SU-DHL-6 (cell line): ENCODE data around the gene CACNA2D4.
"Not testable (repeated sequence)": the region's sequence is repeated elsewhere in the genome, so short reads cannot be mapped to it uniquely, and the experiment has no call there.

Experiments used
- H2AFZ ChIP-seq: fragments of 200-600 bp; sonication (generic); 2 replicates; pipeline ENCODE4 v1.6.1; 2014; ENCODE audit warnings: low read depth, mild to moderate bottlenecking, moderate library complexity, mixed read lengths, antibody characterized with exemption, low read length; ENCODE audit not compliant: severe bottlenecking
- H3F3A ChIP-seq: fragments of 200-600 bp; shearing (Covaris generic); 2 replicates; pipeline ENCODE4 v1.6.0; 2016; ENCODE audit warnings: antibody characterized with exemption, mild to moderate bottlenecking; ENCODE audit not compliant: insufficient read depth
- H3K27ac ChIP-seq: fragments of 200-600 bp; sonication (generic); 2 replicates; pipeline ENCODE4 v1.5.1; 2016; ENCODE audit warnings: low read depth, mild to moderate bottlenecking, low read length, moderate library complexity, mixed read lengths
- H3K27me3 ChIP-seq: fragments of 200-600 bp; sonication (generic), shearing (Covaris generic); 2 replicates; pipeline ENCODE4 v1.6.0; 2014; ENCODE audit warnings: mild to moderate bottlenecking, low read length
- H3K36me3 ChIP-seq: fragments of 200-600 bp; sonication (generic); 2 replicates; pipeline ENCODE4 v1.6.1; 2014; ENCODE audit warnings: mild to moderate bottlenecking, low read length, mixed read lengths
- H3K4me2 ChIP-seq: fragments of 300-600, 200-600 bp; shearing (Covaris generic), sonication (generic); 2 replicates; pipeline ENCODE4 v1.6.0; 2014; ENCODE audit warnings: low read length, low read depth, mild to moderate bottlenecking; ENCODE audit not compliant: poor library complexity, severe bottlenecking
- H3K4me3 ChIP-seq: fragments of 200-600 bp; sonication (generic); 2 replicates; pipeline ENCODE4 v1.5.1; 2014; ENCODE audit warnings: antibody characterized with exemption, low read length, mild to moderate bottlenecking, mixed read lengths; ENCODE audit not compliant: insufficient read depth, poor library complexity, severe bottlenecking
- H3K79me2 ChIP-seq: fragments of 200-600 bp; sonication (generic); 2 replicates; pipeline ENCODE4 v1.6.1; 2014; ENCODE audit warnings: mild to moderate bottlenecking, low read length, moderate library complexity; ENCODE audit not compliant: insufficient read depth
- H3K9ac ChIP-seq: fragments of 200-600 bp; sonication (generic); 2 replicates; pipeline ENCODE4 v1.7.0; 2014; ENCODE audit warnings: mild to moderate bottlenecking, low read length
- H3K9me2 ChIP-seq: fragments of 200-600 bp; sonication (generic); replicated peaks from 2 replicates; pipeline ENCODE4 v1.6.1; 2014; ENCODE audit warnings: low read length; ENCODE audit not compliant: insufficient read depth
- H3K9me3 ChIP-seq: fragments of 200-600 bp; sonication (generic); 2 replicates; pipeline ENCODE4 v1.6.1; 2014; ENCODE audit warnings: low read length, mixed read lengths; ENCODE audit not compliant: insufficient read depth
- H4K20me1 ChIP-seq: fragments of 200-600 bp; sonication (generic); 2 replicates; pipeline ENCODE4 v1.6.1; 2014; ENCODE audit warnings: low read depth, mild to moderate bottlenecking, antibody characterized with exemption, low read length, moderate library complexity, mixed read lengths
- CTCF ChIP-seq: fragments of 200-600 bp; sonication (generic); IDR thresholded peaks from one replicate; pipeline ENCODE4 v1.5.1; 2017; ENCODE audit warnings: antibody characterized with exemption, mild to moderate bottlenecking, low read length, moderate library complexity; ENCODE audit not compliant: insufficient read depth, poor library complexity, severe bottlenecking
- EZH2phosphoT487 ChIP-seq: fragments of 200-600 bp; sonication (generic), shearing (Covaris generic); conservative IDR thresholded peaks from 2 replicates; pipeline ENCODE4 v1.6.1; 2018; ENCODE audit warnings: mild to moderate bottlenecking, antibody characterized with exemption, low read length, moderate library complexity, mixed read lengths

The CACNA2D4 gene

GRCh38 chr12:1820191-1820895 is 98.1 kb downstream of the CACNA2D4 start, which contains the start of gene LRTM2:
Gene LRTM2, plus strand, starts transcription at chr12:1820565. Its CDS starts 7,584 bp downstream, at chr12:1828149.
- Histone ChIP-seq H3K4me2 (no peak within 1 kb of the TSS), H3K9ac (no peak within 1 kb of the TSS), H3K36me3 (no peaks in the 10 kb centered on the region), H3K4me3 (no peak within 1 kb of the TSS), H3K79me2 (no peaks in the 10 kb centered on the region), H2AFZ (no peak within 1 kb of the TSS), H4K20me1 (no peaks in the 10 kb centered on the region), H3F3A (no peaks in the 10 kb centered on the region), H3K9me3 (no peaks in the 10 kb centered on the region), H3K9me2 (no peaks in the 10 kb centered on the region), H3K27ac (no peak within 1 kb of the TSS), H3K27me3 (no peaks in the 10 kb centered on the region)
- TF ChIP-seq CTCF (no peak), EZH2phosphoT487 (no peak)

GRCh38 chr12:1819571-1819970 is 98.9 kb downstream of the CACNA2D4 start:
- H3K36me3 ChIP-seq = no peaks in the 10 kb centered on the region
- H3K27me3 ChIP-seq = no peaks in the 10 kb centered on the region
- no peaks in the 10 kb centered on the region for H4K20me1 ChIP-seq
- H3K27ac ChIP-seq = no peak overlapping the region
- no peak overlapping the region for H3K4me2 ChIP-seq
- no peak overlapping the region for H3K9ac ChIP-seq
- H3F3A ChIP-seq = no peaks in the 10 kb centered on the region
- no peak overlapping the region for H2AFZ ChIP-seq
- no peaks in the 10 kb centered on the region for H3K9me2 ChIP-seq
- H3K79me2 ChIP-seq = no peaks in the 10 kb centered on the region
- TF ChIP-seq EZH2phosphoT487 = no peak
- no peak for TF ChIP-seq CTCF
- no peak overlapping the region for H3K4me3 ChIP-seq
- no peaks in the 10 kb centered on the region for H3K9me3 ChIP-seq

GRCh38 chr12:1819050-1819449 is 99.4 kb downstream of the CACNA2D4 start:
- no peak overlapping the region for H3K4me2 ChIP-seq
- no peaks in the 10 kb centered on the region for H3K9me2 ChIP-seq
- H2AFZ ChIP-seq = no peak overlapping the region
- H3K9me3 ChIP-seq = no peaks in the 10 kb centered on the region
- TF ChIP-seq EZH2phosphoT487 = no peak
- no peak for TF ChIP-seq CTCF
- no peaks in the 10 kb centered on the region for H3K27me3 ChIP-seq
- H3K79me2 ChIP-seq = no peaks in the 10 kb centered on the region
- no peaks in the 10 kb centered on the region for H3K36me3 ChIP-seq
- H3F3A ChIP-seq = no peaks in the 10 kb centered on the region
- no peaks in the 10 kb centered on the region for H4K20me1 ChIP-seq
- no peak overlapping the region for H3K9ac ChIP-seq
- H3K27ac ChIP-seq = no peak overlapping the region
- H3K4me3 ChIP-seq = no peak overlapping the region

- H3K36me3 ChIP-seq, H3K9me3 ChIP-seq, H3K27ac ChIP-seq, H3K9ac ChIP-seq, H2AFZ ChIP-seq, H3F3A ChIP-seq, H3K27me3 ChIP-seq, H3K79me2 ChIP-seq, H3K4me2 ChIP-seq, H4K20me1 ChIP-seq, H3K9me2 ChIP-seq, H3K4me3 ChIP-seq: not testable (repeated sequence)
Measured at GRCh38 chr12:1817928-1818327, 100.5 kb downstream of the CACNA2D4 start.
